Choroid plexus epithelial cell (primary cell): ENCODE data around the gene C11orf91.

Experiments
- DNase-seq: peaks from one replicate; pipeline ENCODE4 v3.0.0-alpha.2; 2010; ENCODE audit warnings: low read depth
- H3K4me3 ChIP-seq: 2 replicates; pipeline ENCODE4 v1.5.1; 2011; ENCODE audit warnings: low read depth, mild to moderate bottlenecking, control low read depth, low read length, moderate library complexity
- TF ChIP-seq, protein P1 (sequence below): conservative IDR thresholded peaks from 2 replicates; pipeline ENCODE4 v1.5.1; 2011; ENCODE audit warnings: low read depth, mild to moderate bottlenecking, control low read depth, inconsistent platforms, low read length, moderate library complexity

Gene C11orf91

DNA sequence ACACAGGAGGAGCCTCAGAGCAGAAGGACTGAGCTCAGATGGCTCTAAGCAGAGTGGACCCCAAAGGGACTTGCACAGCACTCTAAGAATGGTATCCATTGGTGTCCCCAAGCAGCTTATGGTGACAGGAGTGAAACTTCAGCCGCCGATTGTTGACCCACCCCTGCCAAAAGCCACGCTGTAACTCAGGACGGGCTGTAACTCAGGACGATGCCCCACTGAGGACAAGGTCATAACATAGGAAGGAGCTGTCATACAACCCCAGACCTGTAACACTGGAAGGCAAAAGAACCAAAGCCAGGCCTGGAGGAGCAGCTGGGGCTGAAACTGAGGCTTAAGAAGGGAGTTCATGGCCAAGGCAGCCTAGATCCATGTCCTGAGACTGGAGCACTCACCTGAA lies 21.4 kb upstream of the C11orf91 start:
- TF ChIP-seq, protein P1, sequence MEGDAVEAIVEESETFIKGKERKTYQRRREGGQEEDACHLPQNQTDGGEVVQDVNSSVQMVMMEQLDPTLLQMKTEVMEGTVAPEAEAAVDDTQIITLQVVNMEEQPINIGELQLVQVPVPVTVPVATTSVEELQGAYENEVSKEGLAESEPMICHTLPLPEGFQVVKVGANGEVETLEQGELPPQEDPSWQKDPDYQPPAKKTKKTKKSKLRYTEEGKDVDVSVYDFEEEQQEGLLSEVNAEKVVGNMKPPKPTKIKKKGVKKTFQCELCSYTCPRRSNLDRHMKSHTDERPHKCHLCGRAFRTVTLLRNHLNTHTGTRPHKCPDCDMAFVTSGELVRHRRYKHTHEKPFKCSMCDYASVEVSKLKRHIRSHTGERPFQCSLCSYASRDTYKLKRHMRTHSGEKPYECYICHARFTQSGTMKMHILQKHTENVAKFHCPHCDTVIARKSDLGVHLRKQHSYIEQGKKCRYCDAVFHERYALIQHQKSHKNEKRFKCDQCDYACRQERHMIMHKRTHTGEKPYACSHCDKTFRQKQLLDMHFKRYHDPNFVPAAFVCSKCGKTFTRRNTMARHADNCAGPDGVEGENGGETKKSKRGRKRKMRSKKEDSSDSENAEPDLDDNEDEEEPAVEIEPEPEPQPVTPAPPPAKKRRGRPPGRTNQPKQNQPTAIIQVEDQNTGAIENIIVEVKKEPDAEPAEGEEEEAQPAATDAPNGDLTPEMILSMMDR: no peak
- H3K4me3 ChIP-seq: no peak overlapping the region
- DNase-seq: no peak

DNA sequence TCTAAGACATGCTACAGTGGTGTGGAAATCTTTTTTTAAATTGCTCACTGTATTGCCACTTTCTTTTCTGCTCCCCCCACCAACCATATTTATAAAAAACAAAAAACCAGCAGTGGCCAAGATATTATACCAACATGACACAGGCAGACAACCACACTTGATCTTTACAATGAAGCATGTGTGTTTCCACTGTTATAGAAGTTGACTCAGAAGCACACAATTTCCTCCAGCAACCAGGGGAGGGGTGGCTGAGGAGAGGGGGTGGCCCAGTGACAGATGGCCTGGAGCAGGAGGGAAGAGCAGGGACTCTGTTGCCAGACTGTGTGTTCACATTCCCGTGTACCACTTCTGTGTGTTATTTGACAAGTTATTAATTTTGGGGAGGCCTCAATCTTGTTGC lies 20.8 kb upstream of the C11orf91 start:
- TF ChIP-seq, protein P1: no peak
- no peak for DNase-seq
- no peak overlapping the region for H3K4me3 ChIP-seq

DNA sequence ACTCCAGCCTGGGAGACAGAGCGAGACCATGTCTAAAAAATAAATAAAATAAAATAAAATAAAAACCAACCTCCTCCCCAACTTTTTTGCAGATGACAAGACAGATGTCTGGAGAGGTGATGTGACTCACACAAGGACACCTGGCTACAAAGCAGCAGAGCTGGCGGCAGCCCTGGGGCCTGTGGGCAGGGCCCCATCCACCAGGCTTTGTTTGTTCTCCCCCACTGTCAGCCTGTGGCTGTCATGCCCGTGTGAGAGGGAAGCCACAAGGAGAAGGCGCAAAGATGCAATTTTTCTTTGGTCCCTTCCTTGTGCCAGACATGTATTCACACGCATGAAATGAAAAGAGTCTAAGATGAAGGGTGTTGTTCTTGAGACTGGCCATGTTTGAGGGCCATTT lies 19.0 kb upstream of the C11orf91 start:
- DNase-seq: no peak
- TF ChIP-seq, protein P1: no peak
- no peak overlapping the region for H3K4me3 ChIP-seq

DNA sequence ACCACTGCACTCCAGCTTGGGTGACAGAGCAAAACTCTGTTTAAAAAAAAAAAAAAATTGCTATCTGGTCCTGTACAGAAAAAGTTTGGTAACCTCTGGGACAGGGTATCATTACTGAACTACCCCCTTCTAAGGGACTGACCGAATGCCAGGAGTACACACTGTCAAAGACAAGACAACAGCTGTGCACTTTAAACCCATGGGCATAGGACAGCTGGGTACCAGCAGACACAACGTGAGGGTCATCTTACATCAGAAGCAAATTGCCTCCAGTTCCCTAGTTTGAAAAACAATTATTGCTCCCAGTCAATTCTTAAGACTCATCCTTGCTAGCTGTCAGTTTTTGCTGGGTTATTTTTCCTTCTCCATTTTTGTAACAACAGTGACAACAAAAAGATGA lies 17.8 kb upstream of the C11orf91 start:
- no peak for DNase-seq
- TF ChIP-seq, protein P1: no peak
- no peak overlapping the region for H3K4me3 ChIP-seq

DNA sequence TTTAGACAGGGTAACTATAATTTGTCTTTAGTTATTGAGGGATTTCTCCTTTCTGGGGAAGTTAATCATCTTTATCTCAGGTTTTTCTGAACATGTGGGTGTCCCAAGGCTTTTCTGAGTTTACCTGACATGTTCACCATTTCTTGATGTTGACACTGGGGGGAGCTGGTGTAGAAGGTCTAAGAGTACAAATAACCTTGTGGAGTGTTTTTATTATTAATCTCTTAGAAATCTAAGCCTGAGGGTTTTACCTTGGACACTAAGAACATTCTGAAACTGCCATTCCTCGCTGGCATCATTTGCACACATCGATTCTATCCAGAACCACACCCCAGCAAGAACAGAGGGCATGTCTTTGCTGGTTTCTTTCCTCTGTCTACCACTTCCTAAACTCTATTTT lies 15.6 kb upstream of the C11orf91 start:
- TF ChIP-seq, protein P1: peak; percentile 57
- DNase-seq: peak; percentile 74
- no peak overlapping the region for H3K4me3 ChIP-seq

DNA sequence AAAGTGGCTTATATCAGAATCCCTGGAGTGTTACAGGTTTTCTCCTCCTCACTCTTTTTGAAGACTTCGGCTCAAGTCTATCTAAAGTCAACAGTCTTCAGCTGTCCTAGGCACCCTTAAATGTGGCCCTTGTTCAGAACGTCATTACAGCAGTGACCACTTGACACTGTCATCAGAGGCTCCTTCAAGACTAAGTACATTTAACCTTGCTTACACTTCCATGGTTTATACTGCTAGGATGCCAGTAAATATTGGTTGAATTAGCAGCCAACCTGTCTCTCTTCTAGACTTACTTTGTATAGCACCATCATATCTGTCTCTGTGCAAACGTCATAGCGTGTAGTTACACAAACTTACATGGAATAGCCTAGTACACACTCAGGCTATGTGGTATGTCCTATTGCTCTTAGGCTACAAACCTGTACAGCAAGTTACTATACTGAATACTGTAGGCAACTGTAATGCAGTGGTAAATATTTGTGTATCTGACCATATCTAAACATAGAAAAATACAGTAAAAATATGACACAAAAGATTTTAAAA lies 13.3 kb upstream of the C11orf91 start:
- TF ChIP-seq, protein P1: no peak
- no peak overlapping the region for H3K4me3 ChIP-seq
- DNase-seq: no peak

DNA sequence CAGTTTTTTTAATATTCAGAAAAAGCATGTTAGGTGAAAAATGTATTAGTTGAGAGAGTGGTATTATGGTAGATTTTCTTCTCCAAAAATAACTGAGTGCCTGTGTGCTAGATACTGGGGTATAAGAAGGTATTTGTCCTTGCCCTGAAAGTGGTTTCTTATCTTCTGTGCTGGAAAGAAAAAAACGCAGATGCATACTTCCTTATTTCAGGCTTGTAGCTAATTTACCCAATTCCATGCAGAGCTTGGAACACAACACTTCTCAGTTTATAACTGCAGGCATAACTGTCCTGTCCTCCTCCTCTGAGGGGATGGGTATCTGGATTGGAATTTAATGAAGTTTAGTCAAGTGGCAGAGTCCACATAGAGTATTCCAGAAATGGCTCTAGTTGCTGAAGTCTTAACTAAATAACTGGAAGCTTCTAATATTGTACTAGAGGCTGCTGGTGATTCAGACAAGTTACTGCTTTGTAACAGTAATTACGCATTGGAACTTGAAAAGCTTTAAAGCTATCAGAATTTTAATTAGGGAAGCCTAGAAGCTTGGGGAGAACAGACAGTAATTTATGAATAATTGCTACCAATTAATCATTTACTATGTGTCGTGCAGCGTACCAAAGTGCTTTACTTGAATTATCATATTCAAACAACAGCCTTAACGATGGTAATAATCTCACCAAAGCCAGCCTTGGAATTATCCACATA lies 12.7 kb upstream of the C11orf91 start:
- no peak overlapping the region for H3K4me3 ChIP-seq
- TF ChIP-seq, protein P1: no peak
- no peak for DNase-seq
